ENCODE measurements around the gene RAB3C.

Gene RAB3C

GRCh38 chr5:58770136-58770535 is 187.3 kb downstream of the RAB3C start:
- ChIA-PET POLR2A (no interaction called here), CTCF (no interaction called here)
- no peak for DNase-seq (ENCODE audit: extremely low spot score)
- TF ChIP-seq FOXA1 (IDR thresholded peaks at IDR 0.05): no peak
- no peak for TF ChIP-seq ARNT (IDR thresholded peaks at IDR 0.05)
- TF ChIP-seq CTBP1 (IDR thresholded peaks at IDR 0.05; ENCODE audit: borderline replicate concordance): no peak
- TF ChIP-seq LEF1 (IDR thresholded peaks at IDR 0.05; ENCODE audit: borderline replicate concordance): no peak
- no peak for TF ChIP-seq ZNF384 (IDR thresholded peaks at IDR 0.05)
- no peak for TF ChIP-seq TARDBP (IDR thresholded peaks at IDR 0.05)
- no peak for TF ChIP-seq FOXK2 (IDR thresholded peaks at IDR 0.05)
- TF ChIP-seq ELF4 (IDR thresholded peaks at IDR 0.05): no peak
- TF ChIP-seq SP1 (IDR thresholded peaks at IDR 0.05): no peak
- TF ChIP-seq SUZ12 (IDR thresholded peaks at IDR 0.05): no peak
- TF ChIP-seq NFRKB (IDR thresholded peaks at IDR 0.05): no peak
- TF ChIP-seq L3MBTL2 (conservative IDR thresholded peaks at IDR 0.05): no peak
- no peak for TF ChIP-seq FOXM1 (IDR thresholded peaks at IDR 0.05; ENCODE audit: borderline replicate concordance)
- TF ChIP-seq PKNOX1 (IDR thresholded peaks at IDR 0.05): no peak
- TF ChIP-seq BHLHE40 (IDR thresholded peaks at IDR 0.05; ENCODE audit: borderline replicate concordance): no peak

- TF ChIP-seq SP1 (IDR thresholded peaks at IDR 0.05) (no peak), SUZ12 (IDR thresholded peaks at IDR 0.05) (no peak), CTBP1 (IDR thresholded peaks at IDR 0.05; ENCODE audit: borderline replicate concordance) (no peak), L3MBTL2 (conservative IDR thresholded peaks at IDR 0.05) (no peak), LEF1 (IDR thresholded peaks at IDR 0.05; ENCODE audit: borderline replicate concordance) (no peak), NFRKB (IDR thresholded peaks at IDR 0.05) (no peak), FOXM1 (IDR thresholded peaks at IDR 0.05; ENCODE audit: borderline replicate concordance) (no peak), FOXA1 (IDR thresholded peaks at IDR 0.05) (no peak), ELF4 (IDR thresholded peaks at IDR 0.05) (no peak)
- DNase-seq (ENCODE audit: extremely low spot score): no peak
- ChIA-PET POLR2A (no interaction called here), CTCF (no interaction called here)
These were observed 188.9 kb downstream of the RAB3C start for GRCh38 chr5:58771796-58772195.

- TF ChIP-seq SP1 (IDR thresholded peaks at IDR 0.05) (no peak), PKNOX1 (IDR thresholded peaks at IDR 0.05) (no peak), ELF4 (IDR thresholded peaks at IDR 0.05) (no peak), LEF1 (IDR thresholded peaks at IDR 0.05; ENCODE audit: borderline replicate concordance) (no peak), HDGF (IDR thresholded peaks at IDR 0.05; ENCODE audit: borderline replicate concordance) (no peak), FOXK2 (IDR thresholded peaks at IDR 0.05) (no peak), CTBP1 (IDR thresholded peaks at IDR 0.05; ENCODE audit: borderline replicate concordance) (no peak), SUZ12 (IDR thresholded peaks at IDR 0.05) (no peak), TARDBP (IDR thresholded peaks at IDR 0.05) (no peak), FOXA1 (IDR thresholded peaks at IDR 0.05) (no peak), BHLHE40 (IDR thresholded peaks at IDR 0.05; ENCODE audit: borderline replicate concordance) (no peak)
- ChIA-PET CTCF (interaction anchor here (0.5 kb wide), 1 partner anchor 653 kb away, joined by 7 read pairs; no protein-coding TSS in a partner anchor), POLR2A (no interaction called here)
- DNase-seq (ENCODE audit: extremely low spot score): no peak
These were observed 191.0 kb downstream of the RAB3C start for GRCh38 chr5:58773744-58774441.

GRCh38 chr5:58774937-58775336 is 192.1 kb downstream of the RAB3C start:
- no peak for DNase-seq (ENCODE audit: extremely low spot score)
- TF ChIP-seq SP1 (IDR thresholded peaks at IDR 0.05): no peak
- ChIA-PET POLR2A (no interaction called here), CTCF (no interaction called here)

- POLR2A ChIA-PET: no interaction called here
- TF ChIP-seq ELF4 (IDR thresholded peaks at IDR 0.05) (no peak), SP1 (IDR thresholded peaks at IDR 0.05) (no peak), FOXM1 (IDR thresholded peaks at IDR 0.05; ENCODE audit: borderline replicate concordance) (no peak), LEF1 (IDR thresholded peaks at IDR 0.05; ENCODE audit: borderline replicate concordance) (no peak), FOXK2 (IDR thresholded peaks at IDR 0.05) (no peak), HDGF (IDR thresholded peaks at IDR 0.05; ENCODE audit: borderline replicate concordance) (no peak), ZNF384 (IDR thresholded peaks at IDR 0.05) (no peak), PKNOX1 (IDR thresholded peaks at IDR 0.05) (no peak), TARDBP (IDR thresholded peaks at IDR 0.05) (no peak), BHLHE40 (IDR thresholded peaks at IDR 0.05; ENCODE audit: borderline replicate concordance) (no peak), CTBP1 (IDR thresholded peaks at IDR 0.05; ENCODE audit: borderline replicate concordance) (no peak)
These were observed 192.9 kb downstream of the RAB3C start for GRCh38 chr5:58775701-58776262.

GRCh38 chr5:58776559-58776958 is 193.7 kb downstream of the RAB3C start:
- DNase-seq (ENCODE audit: extremely low spot score): no peak
- TF ChIP-seq ARNT (IDR thresholded peaks at IDR 0.05) (no peak), HDGF (IDR thresholded peaks at IDR 0.05; ENCODE audit: borderline replicate concordance) (no peak), FOXK2 (IDR thresholded peaks at IDR 0.05) (no peak), FOXA1 (IDR thresholded peaks at IDR 0.05) (no peak), CTBP1 (IDR thresholded peaks at IDR 0.05; ENCODE audit: borderline replicate concordance) (no peak), PKNOX1 (IDR thresholded peaks at IDR 0.05) (no peak), L3MBTL2 (conservative IDR thresholded peaks at IDR 0.05) (no peak), BHLHE40 (IDR thresholded peaks at IDR 0.05; ENCODE audit: borderline replicate concordance) (no peak), SUZ12 (IDR thresholded peaks at IDR 0.05) (no peak), ZNF384 (IDR thresholded peaks at IDR 0.05) (no peak), NFRKB (IDR thresholded peaks at IDR 0.05) (no peak), FOXM1 (IDR thresholded peaks at IDR 0.05; ENCODE audit: borderline replicate concordance) (no peak)
- ChIA-PET CTCF (no interaction called here), POLR2A (no interaction called here)

More at GRCh38 chr5:58775701-58776262, 192.9 kb downstream of the RAB3C start:
- CTCF ChIA-PET: no interaction called here
- no peak for DNase-seq (ENCODE audit: extremely low spot score)

Data from HEK293T (cell line).